Left ventricle myocardium inferior (tissue), 1 donor: ENCODE measurements around the gene NEDD8. TPM values are rescaled to one million over a fixed set of nuclear protein-coding genes. Genes with fewer than 3 reads are reported as not detected.
"Not testable (repeated sequence)": the region's sequence is repeated elsewhere in the genome, so short reads cannot be mapped to it uniquely, and the experiment has no call there.

Experiments
- DNase-seq: peaks from one replicate; pipeline ENCODE4 v3.0.0-alpha.2; 2020
- H3K27ac ChIP-seq: fragments of 200-600 bp; replicated peaks from 2 replicates; pipeline ENCODE4 v1.8.0; 2021
- H3K27me3 ChIP-seq: fragments of 200-600 bp; 2 replicates; pipeline ENCODE4 v1.8.0; 2021; ENCODE audit warnings: low read depth
- H3K36me3 ChIP-seq: fragments of 200-600 bp; 2 replicates; pipeline ENCODE4 v1.8.0; 2021
- H3K4me1 ChIP-seq: fragments of 200-600 bp; 2 replicates; pipeline ENCODE4 v1.8.0; 2021
- H3K4me3 ChIP-seq: fragments of 200-600 bp; 2 replicates; pipeline ENCODE4 v1.8.0; 2021; ENCODE audit warnings: mild to moderate bottlenecking, moderate library complexity
- H3K9me3 ChIP-seq: fragments of 200-600 bp; replicated peaks from 2 replicates; pipeline ENCODE4 v1.8.0; 2021
- intact Hi-C: fragments of 100-400 bp; cut with micrococcal nuclease; formaldehyde crosslinking; loops from one replicate; pipeline ENCODE4 v1.11.0; 2022
- total RNA-seq: library from RNA; stranded (reverse); fragmentation: NEBNext Ultra II Directional; extraction: Animal tissue kit (Norgen Biotek cat#: 25700); gene quantifications from one replicate; pipeline ENCODE4 v1.2.1, GENCODE V29; 2021
- TF ChIP-seq, protein P1 (sequence below): fragments of 200-600 bp; IDR thresholded peaks from 2 replicates; pipeline ENCODE4 v1.8.0; 2021; ENCODE audit warnings: antibody characterized with exemption, mild to moderate bottlenecking, borderline replicate concordance
- donor health status: DM: no; HTN: yes; CAD: no; lungs with severe emphysema.

The NEDD8 gene
- total RNA-seq, 1 donor from 2014 or later, result 214 TPM

DNA sequence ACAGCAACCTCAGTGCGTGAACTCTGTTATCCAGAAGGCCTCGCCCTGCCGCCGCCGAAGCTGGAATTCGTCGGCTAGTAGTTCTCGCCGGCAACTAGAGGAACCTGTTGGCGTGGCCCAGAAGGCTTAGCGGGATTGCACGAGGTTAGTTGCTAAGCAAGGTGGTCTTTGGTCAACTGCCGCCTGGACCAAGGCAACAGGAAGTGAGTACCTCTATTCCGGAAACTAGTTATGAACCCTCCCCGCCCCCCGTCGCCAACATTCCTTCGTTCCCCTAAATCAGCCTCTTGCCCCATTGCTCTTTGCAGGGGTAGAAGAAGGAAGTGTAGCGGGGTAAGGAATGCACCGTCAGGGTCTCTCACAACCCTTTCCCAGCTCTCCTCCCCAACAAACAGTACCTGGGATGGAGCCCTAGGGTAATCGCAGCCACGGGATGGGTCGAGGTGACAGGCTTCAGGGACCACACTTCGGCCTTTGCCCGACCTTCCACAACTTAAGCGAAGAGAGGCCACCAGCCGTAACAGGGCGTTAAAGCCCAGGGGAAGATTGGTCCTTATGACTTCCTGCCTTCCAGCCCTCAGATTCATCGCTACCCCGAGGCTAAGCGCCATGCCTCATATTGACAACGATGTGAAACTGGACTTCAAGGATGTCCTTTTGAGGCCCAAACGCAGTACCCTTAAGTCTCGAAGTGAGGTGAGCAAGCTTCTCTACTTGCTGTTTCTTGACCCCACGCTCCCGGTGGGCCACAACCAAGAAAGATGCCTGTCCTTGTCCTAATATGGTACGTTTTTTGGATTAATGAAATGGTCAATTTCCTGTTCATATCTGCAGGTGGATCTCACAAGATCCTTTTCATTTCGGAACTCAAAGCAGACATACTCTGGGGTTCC, 724 bp upstream of the NEDD8 start, which contains the start of gene GMPR2:
GMPR2 (plus strand) TSS at position 285 of the 893 bp plus-strand sequence; CDS start at position 610, 325 bp downstream.
- H3K4me3 ChIP-seq, result peak within 1 kb of the TSS; percentile 90
- H3K36me3 ChIP-seq, result peaks cover 37% of the 10 kb centered on the region
- TF ChIP-seq, protein P1, sequence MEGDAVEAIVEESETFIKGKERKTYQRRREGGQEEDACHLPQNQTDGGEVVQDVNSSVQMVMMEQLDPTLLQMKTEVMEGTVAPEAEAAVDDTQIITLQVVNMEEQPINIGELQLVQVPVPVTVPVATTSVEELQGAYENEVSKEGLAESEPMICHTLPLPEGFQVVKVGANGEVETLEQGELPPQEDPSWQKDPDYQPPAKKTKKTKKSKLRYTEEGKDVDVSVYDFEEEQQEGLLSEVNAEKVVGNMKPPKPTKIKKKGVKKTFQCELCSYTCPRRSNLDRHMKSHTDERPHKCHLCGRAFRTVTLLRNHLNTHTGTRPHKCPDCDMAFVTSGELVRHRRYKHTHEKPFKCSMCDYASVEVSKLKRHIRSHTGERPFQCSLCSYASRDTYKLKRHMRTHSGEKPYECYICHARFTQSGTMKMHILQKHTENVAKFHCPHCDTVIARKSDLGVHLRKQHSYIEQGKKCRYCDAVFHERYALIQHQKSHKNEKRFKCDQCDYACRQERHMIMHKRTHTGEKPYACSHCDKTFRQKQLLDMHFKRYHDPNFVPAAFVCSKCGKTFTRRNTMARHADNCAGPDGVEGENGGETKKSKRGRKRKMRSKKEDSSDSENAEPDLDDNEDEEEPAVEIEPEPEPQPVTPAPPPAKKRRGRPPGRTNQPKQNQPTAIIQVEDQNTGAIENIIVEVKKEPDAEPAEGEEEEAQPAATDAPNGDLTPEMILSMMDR, result no peak
- H3K27me3 ChIP-seq, result no peaks in the 10 kb centered on the region
- H3K9me3 ChIP-seq, result no peaks in the 10 kb centered on the region
- H3K4me1 ChIP-seq, result peaks cover 60% of the 10 kb centered on the region
- no peak for DNase-seq
- peak within 1 kb of the TSS; percentile 97 for H3K27ac ChIP-seq
- intact Hi-C loops, result no loop called here

DNA sequence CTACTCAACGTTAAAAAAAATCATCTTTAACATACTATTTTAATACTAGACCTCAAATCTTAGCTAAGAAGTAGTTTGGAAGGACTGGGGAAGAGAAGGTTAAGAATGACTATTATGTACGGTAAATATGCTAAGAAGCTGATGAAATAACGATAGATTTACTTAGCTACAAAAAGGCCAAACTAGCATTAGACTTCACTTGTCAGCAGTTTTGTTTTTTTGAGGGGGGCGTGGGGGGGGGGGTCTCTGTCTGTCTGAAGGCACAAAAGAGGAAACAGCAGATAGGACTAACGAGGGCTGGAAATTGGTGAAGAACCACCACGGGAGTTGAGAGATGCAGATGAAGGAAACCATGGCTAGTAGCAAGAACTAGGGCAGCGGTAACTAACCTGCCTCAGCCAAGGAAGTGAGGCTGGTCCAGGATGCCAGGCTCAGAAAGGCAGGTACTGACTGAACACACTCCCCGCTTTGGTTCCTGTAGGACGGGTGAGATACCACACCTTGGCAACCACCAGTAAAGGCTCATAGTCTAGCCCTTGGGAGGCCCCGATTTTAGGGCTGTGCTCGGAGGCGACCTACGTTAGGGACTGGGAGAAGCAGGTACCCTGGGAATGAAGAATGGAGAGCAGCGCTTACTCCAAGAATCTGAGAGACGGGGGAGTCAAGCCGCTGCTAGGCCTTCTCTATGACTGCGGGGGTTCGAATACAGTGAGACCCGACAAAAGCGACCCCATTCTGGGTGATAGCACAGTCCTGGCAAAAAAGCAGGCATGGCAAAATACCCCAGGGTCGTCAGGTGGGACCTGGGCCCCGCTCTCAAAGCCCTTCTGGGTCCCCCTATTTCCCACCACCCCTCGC, 675 bp downstream of the NEDD8 start:
- TF ChIP-seq, protein P1, result no peak
- H3K4me3 ChIP-seq, result peak overlapping the region; percentile 90
- H3K27ac ChIP-seq, result peak overlapping the region; percentile 97
- H3K27me3 ChIP-seq, result no peaks in the 10 kb centered on the region
- H3K4me1 ChIP-seq, result peaks cover 50% of the 10 kb centered on the region
- DNase-seq, result no peak
- H3K9me3 ChIP-seq, result no peaks in the 10 kb centered on the region
- intact Hi-C loops, result no loop called here
- peaks cover 27% of the 10 kb centered on the region for H3K36me3 ChIP-seq

DNA sequence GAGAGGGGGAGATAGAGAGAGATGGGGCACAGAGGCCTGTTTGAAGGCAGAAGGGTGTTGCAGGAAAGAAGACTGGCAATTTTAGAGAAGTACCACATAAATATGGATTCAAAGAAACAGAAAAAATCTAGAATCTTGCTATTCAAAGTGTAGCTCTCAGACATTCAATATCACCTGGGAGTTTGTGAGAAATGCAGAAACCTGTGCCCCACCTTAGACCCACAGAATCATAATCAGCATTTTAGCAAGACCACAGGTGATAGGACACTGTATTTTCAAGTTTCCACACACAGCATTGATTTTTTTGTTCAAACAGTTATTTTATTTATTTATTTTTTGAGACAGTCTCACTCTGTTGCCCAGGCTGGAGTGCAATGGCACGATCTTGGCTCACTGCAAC, 3.3 kb downstream of the NEDD8 start:
- Histone ChIP-seq H3K4me3 (no peak overlapping the region), H3K9me3 (no peaks in the 10 kb centered on the region), H3K27ac (no peak overlapping the region), H3K27me3 (no peaks in the 10 kb centered on the region), H3K36me3 (peaks cover 11% of the 10 kb centered on the region), H3K4me1 (peaks cover 47% of the 10 kb centered on the region)
- intact Hi-C loops, result no loop called here
- no peak for DNase-seq
- TF ChIP-seq, protein P1, result no peak

DNA sequence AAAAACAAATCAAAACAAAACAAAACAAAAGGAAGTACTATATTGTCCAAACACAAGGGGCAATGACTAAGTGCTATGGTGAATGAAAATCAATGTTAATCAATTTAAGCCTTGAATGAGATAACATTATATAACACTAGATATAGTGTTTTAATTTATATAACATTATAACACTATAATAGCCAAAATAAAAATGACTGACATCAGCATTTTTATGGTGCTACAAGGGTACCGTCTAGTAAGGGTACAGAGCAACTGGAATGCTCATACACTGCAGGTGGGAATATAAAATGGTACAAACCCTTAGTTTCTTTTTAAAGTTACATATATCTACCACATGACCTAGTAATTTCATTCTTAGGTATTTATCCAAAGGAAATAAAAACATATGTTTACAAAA, 5.7 kb downstream of the NEDD8 start:
- no peak overlapping the region for H3K27ac ChIP-seq
- H3K9me3 ChIP-seq, result no peaks in the 10 kb centered on the region
- no peak overlapping the region for H3K4me3 ChIP-seq
- H3K4me1 ChIP-seq, result peaks cover 30% of the 10 kb centered on the region
- intact Hi-C loops, result no loop called here
- H3K36me3 ChIP-seq, result peaks cover 11% of the 10 kb centered on the region
- no peak for DNase-seq
- TF ChIP-seq, protein P1, result no peak
- no peaks in the 10 kb centered on the region for H3K27me3 ChIP-seq

DNA sequence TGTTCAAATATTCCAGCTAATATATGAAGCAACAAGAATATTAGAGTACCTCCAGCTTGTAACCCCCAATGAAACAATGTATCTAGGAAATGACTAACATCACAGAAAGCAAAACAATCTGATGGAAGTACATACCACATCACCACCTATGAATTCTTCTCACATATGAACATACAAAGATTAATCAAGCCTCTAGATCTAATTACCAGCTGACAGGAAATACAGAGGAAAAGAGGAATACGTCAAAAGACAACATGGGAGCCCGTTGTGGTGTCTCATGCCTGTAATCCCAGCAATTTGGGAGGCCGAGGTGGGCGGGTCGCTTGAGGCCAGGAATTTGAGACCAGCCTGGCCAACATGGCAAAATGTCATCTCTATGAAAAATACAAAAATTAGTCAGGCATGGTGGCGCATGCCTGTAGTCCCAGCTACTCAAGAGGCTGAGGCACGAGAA, 7.5 kb downstream of the NEDD8 start:
- Histone ChIP-seq H3K36me3 (peaks cover 11% of the 10 kb centered on the region), H3K27ac (peak overlapping the region; percentile 33), H3K9me3 (no peaks in the 10 kb centered on the region), H3K4me1 (peaks cover 17% of the 10 kb centered on the region), H3K27me3 (no peaks in the 10 kb centered on the region), H3K4me3 (no peak overlapping the region)
- intact Hi-C loops, result no loop called here
- DNase-seq, result no peak
- TF ChIP-seq, protein P1, result no peak

DNA sequence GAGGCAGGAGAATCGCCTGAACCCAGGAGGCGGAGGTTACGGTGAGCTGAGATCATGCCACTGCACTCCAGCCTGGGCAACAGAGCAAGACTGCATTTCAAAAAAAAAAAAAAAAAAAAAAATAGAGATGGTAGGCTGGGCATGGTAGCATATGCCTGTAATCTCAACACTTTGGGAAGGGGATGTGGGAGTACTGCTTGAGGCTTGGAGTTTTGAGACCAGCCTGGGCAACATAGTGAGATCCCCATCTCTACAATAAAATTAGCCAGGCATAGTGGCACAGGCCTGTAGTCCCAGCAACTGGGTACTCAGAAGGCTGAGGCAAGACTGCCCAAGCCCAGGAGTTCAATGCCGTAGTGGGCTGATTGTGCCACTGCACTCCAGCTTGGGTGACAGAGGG, 9.2 kb downstream of the NEDD8 start:
- H3K27ac ChIP-seq, H3K9me3 ChIP-seq, H3K4me3 ChIP-seq, H3K27me3 ChIP-seq, DNase-seq, intact Hi-C loops, H3K36me3 ChIP-seq: not testable (repeated sequence)
- H3K4me1 ChIP-seq, result peaks cover 15% of the 10 kb centered on the region
